ENCODE results near the gene CTAGE1.
"Not testable (repeated sequence)": the region's sequence is repeated elsewhere in the genome, so short reads cannot be mapped to it uniquely, and the experiment has no call there.

Gene CTAGE1

GRCh38 chr18:22433956-22434355 lies 16.2 kb upstream of the CTAGE1 start:
- DNase-seq: no peak

DNA sequence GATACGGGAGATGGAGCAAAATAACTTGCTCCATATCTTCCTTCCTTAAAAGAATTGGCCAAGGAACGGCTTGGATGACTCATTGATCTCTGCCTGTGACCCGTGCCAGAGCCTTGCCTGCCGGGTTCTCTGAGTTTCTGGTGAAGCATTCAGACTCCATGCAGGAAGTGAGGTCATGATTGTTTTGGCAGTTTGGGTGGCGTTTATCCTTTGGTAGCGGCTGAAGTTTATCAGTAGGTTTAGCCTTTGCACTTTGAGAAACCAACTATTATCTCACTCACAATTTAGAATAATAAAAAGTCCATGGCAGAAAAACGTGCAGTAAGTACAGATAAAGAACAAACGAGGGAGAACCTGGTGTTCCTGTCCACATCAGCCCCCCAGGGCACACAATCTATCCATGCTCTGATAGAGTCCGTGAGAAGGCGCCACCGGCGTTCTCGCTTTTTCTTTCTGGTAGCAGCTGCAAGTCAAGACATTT lies 15.0 kb upstream of the CTAGE1 start:
- DNase-seq: no peak

DNA sequence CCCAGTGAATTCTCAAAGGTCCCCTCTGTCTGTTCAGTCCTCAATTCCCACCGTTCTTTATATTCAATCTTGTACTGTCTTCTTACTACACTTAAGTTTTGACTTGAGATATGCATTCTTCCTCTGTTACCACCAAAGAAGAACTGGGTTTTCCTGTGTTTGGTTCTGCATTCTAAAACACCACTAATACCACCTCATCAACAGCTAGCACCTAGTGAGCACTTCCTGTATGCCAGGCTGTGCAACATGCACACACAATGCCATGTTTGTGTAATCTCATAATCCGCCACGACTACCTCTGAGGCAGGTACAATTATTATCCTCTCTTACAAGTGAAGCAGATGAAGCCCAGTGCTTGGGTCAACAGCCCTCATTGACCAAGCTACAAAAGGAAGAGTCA lies 11.8 kb upstream of the CTAGE1 start:
- no peak for DNase-seq

DNA sequence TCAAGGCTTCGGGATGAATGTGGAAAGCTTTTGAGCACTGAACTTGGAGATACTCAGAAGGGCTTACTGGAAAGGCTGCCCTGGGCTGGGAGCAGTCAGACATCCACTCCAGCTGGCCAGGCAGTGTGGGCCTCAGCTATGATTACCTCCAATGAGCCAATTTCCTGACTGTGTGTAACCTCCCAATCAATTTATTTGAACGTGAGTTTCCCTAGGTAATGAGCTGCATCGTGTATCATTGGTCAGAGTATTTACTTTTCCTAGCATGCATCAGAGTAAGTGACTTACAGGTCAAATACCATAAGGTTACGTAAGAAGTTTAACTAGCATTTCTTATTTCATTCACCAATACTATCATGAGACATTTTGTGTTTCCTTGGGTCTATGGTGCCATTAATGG lies 11.0 kb upstream of the CTAGE1 start:
- no peak for DNase-seq

DNA sequence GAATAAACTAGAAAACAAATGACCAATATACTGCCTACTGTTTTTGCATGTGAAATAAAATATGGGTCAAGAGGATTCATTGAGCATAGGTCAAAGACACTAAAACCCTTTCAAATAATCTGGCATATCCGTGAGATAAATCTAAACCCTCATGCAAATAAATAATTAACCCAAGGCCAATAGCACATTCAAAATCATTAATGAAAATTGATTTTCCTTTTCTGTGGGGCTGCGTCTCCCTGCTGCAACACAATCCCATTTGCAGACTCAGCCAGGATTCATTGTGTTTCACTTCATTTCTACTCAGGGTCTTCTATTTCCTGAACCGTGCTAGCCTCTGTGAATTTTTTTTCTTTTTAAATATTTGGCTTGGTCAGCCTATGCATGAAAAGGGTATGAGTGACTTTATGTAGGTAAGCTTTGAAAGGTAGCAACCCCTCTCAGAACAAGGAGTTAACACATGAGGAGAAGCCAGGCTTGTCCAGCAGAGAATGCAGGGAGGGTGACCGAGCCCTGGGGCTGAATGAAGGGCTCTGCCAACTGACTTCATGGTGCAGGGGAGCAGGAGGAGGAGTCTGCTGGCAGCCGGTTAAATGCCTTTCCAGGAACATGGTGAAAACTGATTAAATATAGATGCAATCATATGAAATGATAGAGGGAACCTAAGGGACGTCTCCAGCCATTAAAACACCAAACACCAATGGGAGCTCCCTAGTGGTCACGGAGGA lies 10.3 kb upstream of the CTAGE1 start:
- no peak for DNase-seq

DNA sequence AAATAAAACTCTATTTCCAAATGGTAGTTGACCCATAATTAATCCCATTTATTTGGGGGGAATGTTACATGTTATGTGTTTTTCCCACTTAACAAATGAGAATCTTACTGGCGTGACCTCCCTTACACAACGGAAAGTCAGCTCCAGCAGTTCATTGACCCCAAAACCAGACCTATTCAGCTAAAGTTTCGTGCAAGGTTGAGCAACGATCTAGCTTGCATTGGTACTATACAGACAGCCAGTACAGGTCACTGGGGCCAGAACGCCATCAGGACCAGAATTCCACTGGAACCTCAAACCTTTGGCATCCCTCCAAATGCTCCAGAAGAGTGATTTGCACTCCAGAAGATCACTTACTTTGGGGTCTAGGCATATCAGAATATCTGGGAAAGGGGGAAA lies 6.8 kb upstream of the CTAGE1 start:
- DNase-seq: no peak

- DNase-seq: no peak
Measured at GRCh38 chr18:22423878-22424564, 6.3 kb upstream of the CTAGE1 start.

DNA sequence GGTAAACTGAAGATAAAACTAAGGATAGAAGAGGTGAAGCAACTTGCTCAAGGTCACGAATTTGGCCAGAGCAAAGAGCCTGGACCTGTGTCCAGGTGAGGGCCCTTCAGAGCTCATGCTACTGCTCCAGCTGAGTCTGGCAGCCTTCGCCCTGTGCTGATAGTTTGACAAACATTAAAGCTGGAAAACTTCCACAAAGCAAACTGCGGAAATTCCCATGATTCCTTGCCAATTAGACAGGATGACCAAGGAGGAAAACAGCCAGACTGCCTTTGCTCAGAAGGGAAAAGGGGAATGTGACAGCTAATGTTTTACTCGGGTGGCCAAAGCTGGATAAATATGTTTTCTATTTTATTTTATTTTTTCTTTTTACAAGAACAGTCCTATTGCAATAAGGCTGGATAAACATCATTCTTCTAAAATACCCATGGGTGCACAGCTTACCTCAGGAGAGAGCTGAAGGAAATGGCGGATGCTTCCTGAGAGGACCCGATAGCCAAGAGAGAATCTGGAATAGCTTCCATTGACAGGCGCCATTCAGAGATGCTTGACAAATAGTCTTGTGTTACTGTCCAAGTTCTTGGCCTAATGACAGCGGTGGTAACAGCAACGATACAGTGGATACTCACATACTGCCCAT lies 5.3 kb upstream of the CTAGE1 start:
- DNase-seq: no peak

GRCh38 chr18:22420652-22421051 lies 2.9 kb upstream of the CTAGE1 start:
- DNase-seq: no peak

GRCh38 chr18:22412176-22412911 lies 5.4 kb downstream of the CTAGE1 start:
- DNase-seq: no peak

GRCh38 chr18:22411446-22411845 lies 6.3 kb downstream of the CTAGE1 start:
- no peak for DNase-seq

DNA sequence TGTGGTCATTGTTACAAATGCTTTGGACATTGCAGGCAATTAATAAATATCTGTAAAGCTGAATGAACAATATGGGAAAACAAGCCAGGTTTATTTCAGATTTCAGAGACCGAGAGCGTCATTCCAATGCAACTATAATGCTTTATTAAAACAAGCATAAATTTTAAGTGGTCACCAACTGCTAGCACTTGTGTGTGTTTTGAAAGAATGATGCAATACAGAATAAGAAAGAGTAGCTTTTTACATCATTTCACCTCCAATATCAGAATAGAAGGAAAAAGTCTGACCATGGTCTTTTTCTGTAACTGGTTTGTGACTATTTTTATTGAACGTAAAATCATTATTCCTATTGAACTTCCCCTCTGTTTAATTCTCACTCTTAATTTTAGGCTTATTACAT lies 7.6 kb downstream of the CTAGE1 start:
- DNase-seq: no peak

GRCh38 chr18:22409445-22409844 lies 8.3 kb downstream of the CTAGE1 start:
- no peak for DNase-seq

GRCh38 chr18:22408059-22408458 lies 9.7 kb downstream of the CTAGE1 start:
- DNase-seq: no peak

DNA sequence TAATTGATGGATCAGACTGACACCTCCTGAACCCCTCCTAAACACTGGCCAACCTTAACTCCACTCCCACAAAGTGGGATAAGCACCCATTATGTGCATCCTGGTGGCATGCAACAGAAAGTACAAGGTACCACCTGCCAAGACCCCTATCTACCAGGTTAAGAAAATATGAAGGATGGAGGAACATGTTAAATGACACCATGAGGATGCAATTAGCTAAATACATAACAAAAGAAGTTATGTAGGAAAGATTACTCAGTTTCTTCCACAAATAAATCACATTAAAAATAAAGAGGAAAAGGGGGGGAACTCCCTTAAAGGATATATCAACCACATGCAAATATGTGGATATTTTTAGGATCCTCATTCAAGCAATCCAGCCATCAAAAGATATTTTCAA lies 12.6 kb downstream of the CTAGE1 start:
- DNase-seq: no peak

DNA sequence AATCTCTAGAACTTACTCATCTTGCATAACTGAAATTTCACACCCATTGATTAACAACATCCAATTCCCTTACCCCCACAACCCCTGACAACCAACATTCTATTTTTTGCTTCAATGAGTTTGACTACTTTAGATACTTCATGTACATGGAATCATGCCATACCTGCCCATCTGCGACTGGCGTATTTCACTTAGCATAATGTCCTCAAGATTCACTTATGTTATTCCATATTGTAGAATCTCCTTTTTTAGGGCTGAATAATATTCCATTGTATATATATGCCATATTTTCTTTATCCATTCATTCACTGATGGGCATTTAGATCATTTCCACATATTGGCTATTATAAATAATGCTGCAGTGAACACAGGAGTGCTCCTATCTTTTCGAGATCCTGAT lies 13.8 kb downstream of the CTAGE1 start:
- DNase-seq: no peak

DNA sequence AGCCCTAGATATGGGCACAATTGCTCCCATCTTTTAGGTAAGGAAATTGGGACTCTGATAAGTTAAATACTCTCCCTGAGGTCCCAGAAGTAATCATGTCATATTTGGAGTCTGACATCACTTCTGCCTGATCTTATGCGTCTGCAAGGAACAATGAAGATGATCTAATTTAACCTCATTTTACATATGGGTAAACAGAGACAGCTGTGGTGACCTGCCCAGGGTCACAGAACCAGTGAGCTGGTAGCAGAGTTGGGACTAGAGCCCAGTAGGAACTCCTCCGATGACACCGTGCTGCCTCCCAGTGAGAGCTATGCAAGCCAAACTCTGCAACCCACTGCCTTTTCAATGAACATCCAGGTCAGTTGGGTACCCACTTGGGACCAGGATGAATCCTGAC lies 17.8 kb downstream of the CTAGE1 start:
- no peak for DNase-seq

- DNase-seq: no peak
Measured at GRCh38 chr18:22398464-22398863, 19.3 kb downstream of the CTAGE1 start.

GRCh38 chr18:22394428-22394827 lies 23.3 kb downstream of the CTAGE1 start:
- no peak for DNase-seq

DNA sequence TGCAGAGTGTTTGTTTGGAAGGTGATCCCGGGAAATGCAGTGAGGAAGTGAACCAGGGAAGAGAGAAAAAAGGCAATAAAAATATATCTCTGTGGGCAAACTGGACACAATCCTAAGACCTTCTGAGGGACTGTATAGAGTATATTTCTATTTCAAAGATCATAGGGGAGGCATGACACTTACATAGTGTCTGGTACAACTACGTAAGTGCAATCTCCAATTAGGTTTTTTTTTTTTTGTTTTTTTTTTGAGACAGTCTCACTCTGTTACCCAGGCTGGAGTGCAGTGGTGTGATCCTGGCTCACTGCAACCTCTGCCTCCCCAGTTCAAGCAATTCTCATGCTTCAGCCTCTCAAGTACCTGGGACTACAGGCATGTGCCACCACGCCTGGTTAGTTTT lies 24.6 kb downstream of the CTAGE1 start:
- not testable (repeated sequence) for DNase-seq

- DNase-seq: no peak
Measured at GRCh38 chr18:22391407-22392345, 26.0 kb downstream of the CTAGE1 start.

DNA sequence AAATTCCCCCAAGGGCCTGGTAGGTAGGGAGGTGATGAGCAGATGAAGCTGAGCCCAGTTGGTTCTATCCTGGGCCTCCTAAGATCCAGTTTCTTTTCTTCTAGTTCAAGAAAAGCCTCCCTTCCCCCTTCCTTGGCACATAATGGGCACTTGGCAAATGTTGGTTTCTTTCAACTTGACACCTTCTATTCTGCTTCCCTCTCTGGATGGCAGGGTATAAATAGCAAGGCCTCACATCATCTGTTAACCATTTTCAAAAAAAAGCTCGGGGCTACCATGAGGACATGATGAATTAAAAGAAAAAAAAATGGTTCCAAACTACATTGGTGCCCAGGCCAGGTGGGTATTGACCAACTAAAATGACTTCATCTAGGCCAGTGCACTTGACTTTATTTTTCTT lies 29.9 kb downstream of the CTAGE1 start:
- DNase-seq: no peak

All from left hindlimb (tissue), 1 donor.